Panc1 (cell line): ENCODE results near the gene SNTG2.

Experiments used
- CTCF ChIP-seq: fragments of 450-650 bp; IDR thresholded peaks from 2 replicates; pipeline ENCODE4 v1.5.1; 2017; ENCODE audit warnings: mild to moderate bottlenecking
- REST ChIP-seq, 2 experiments: IDR thresholded peaks; 2 replicates each; pipeline ENCODE4 v1.6.1; 2011 to 2012; ENCODE audit warnings: low read depth in 2 of 2, control low read depth in 1 of 2, low read length in 1 of 2, mild to moderate bottlenecking in 1 of 2, moderate library complexity in 1 of 2; ENCODE audit not compliant: insufficient read depth in 1 of 2
- SIN3A ChIP-seq: IDR thresholded peaks from 2 replicates; pipeline ENCODE4 v1.6.1; 2012; ENCODE audit warnings: low read depth, mild to moderate bottlenecking, low read length, moderate library complexity, borderline replicate concordance; ENCODE audit not compliant: insufficient read depth
- TCF7L2 ChIP-seq: IDR thresholded peaks from 2 replicates; pipeline ENCODE4 v1.6.1; 2011; ENCODE audit warnings: mild to moderate bottlenecking, low read depth, low read length, inconsistent platforms

- TF ChIP-seq REST (IDR thresholded peaks at IDR 0.05; ENCODE audit: insufficient read depth in 1 of 2, low read depth in 2 of 2, low read length in 1 of 2) = no peak
- TF ChIP-seq CTCF = no peak
- TF ChIP-seq TCF7L2 = no peak
- no peak for TF ChIP-seq SIN3A
These were observed 363.6 kb downstream of the SNTG2 start for GRCh38 chr2:1314254-1314653.
